ENCODE measurements around the gene EXOC4.

Gene EXOC4

GRCh38 chr7:133517766-133518165 is 264.9 kb downstream of the EXOC4 start:
- no peak for DNase-seq (ENCODE audit: low read depth, low spot score)
- no peak overlapping the region for H3K27ac ChIP-seq

GRCh38 chr7:133518718-133519117 is 265.8 kb downstream of the EXOC4 start:
- DNase-seq (ENCODE audit: low read depth, low spot score): no peak
- no peak overlapping the region for H3K27ac ChIP-seq

DNA sequence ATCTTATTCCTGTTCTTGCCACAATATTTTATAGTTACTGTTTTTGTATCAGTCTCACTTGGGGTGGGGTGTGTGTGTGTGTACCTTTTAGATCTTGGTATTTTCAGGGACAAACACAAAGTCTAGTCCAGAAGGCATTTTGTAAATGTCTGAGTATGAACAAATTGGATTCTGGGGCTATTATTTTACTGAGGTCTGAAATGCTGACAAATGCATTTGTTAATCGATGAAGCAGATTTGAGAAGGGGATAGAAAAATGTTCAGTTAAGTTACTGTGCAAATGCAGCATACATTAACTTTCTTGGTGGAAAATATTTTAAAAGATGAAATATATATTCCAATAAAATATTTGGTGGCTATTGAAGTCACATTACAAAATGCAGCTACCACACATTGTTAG is 267.4 kb downstream of the EXOC4 start:
- H3K27ac ChIP-seq: no peak overlapping the region
- DNase-seq (ENCODE audit: low read depth, low spot score): no peak

DNA sequence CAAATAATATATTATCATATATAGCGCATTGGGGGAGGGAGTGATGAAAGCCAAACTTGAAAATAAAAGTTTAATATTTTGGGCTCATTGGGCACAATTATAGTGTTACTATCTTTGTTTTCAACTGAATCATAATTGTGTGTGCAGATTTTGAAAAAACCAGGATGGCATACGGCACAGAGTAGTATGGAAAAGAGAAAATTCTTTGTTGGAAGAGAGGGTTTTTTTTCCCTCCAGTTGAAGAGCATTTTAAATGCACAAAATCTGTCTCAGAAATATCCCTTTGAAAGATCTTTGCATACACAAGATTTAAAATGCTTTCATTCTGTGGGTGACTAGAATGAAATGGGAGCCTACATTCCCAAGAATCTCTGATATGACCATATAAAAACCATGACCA is 269.6 kb downstream of the EXOC4 start:
- no peak overlapping the region for H3K27ac ChIP-seq
- DNase-seq (ENCODE audit: low read depth, low spot score): no peak

GRCh38 chr7:133528796-133529195 is 275.9 kb downstream of the EXOC4 start:
- no peak for DNase-seq (ENCODE audit: low read depth, low spot score)
- H3K27ac ChIP-seq: no peak overlapping the region

GRCh38 chr7:133529861-133530260 is 277.0 kb downstream of the EXOC4 start:
- no peak overlapping the region for H3K27ac ChIP-seq
- no peak for DNase-seq (ENCODE audit: low read depth, low spot score)

DNA sequence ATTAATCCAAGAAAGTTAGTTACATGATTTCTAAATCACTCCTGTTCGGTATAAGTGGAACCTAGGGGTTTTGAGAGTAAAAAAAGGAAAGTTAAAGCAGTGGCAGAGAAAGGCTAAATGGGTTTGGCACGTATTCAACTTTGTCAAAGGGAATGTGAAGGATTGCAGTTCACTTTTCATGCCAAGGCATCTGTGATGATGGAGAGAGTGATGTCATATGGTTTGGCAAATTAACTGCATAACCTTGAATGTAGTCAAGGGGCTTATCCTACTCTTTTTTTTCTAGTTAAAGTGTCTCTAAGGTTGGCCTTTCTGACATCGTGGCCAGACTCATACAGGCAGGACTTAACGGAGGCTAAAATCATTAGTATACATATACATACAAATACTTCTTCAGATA is 277.8 kb downstream of the EXOC4 start:
- no peak overlapping the region for H3K27ac ChIP-seq
- no peak for DNase-seq (ENCODE audit: low read depth, low spot score)

GRCh38 chr7:133534816-133535215 is 281.9 kb downstream of the EXOC4 start:
- no peak overlapping the region for H3K27ac ChIP-seq
- no peak for DNase-seq (ENCODE audit: low read depth, low spot score)

GRCh38 chr7:133535308-133535707 is 282.4 kb downstream of the EXOC4 start:
- H3K27ac ChIP-seq: no peak overlapping the region

GRCh38 chr7:133536450-133536849 is 283.6 kb downstream of the EXOC4 start:
- no peak overlapping the region for H3K27ac ChIP-seq
- no peak for DNase-seq (ENCODE audit: low read depth, low spot score)

More at GRCh38 chr7:133535308-133535707, 282.4 kb downstream of the EXOC4 start:
- no peak for DNase-seq (ENCODE audit: low read depth, low spot score)

GRCh38 chr7:133539016-133539415 is 286.1 kb downstream of the EXOC4 start:
- no peak overlapping the region for H3K27ac ChIP-seq
- no peak for DNase-seq (ENCODE audit: low read depth, low spot score)

GRCh38 chr7:133540096-133540860 is 287.4 kb downstream of the EXOC4 start:
- H3K27ac ChIP-seq: no peak overlapping the region
- no peak for DNase-seq (ENCODE audit: low read depth, low spot score)

GRCh38 chr7:133542209-133542780 is 289.4 kb downstream of the EXOC4 start:
- DNase-seq (ENCODE audit: low read depth, low spot score): no peak
- H3K27ac ChIP-seq: no peak overlapping the region

DNA sequence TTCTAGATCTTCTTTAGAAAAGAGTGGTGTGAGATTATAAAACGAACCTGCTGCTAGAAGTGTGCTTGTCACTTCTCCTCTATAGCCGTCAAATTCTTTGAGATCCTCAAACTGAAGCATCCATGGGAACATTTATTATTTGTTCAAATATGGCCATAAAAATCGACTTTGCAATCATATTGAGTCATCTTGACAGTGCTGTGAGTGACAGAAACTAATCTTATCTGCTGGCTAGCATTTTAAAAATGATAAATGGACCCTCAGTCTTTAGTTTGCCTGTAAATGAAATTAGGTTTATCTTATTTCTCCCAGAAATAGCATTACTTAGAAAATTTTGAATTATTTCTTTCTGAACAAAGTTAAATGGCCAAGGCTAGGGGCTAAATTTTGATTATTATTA is 290.8 kb downstream of the EXOC4 start:
- DNase-seq (ENCODE audit: low read depth, low spot score): no peak
- H3K27ac ChIP-seq: no peak overlapping the region

DNA sequence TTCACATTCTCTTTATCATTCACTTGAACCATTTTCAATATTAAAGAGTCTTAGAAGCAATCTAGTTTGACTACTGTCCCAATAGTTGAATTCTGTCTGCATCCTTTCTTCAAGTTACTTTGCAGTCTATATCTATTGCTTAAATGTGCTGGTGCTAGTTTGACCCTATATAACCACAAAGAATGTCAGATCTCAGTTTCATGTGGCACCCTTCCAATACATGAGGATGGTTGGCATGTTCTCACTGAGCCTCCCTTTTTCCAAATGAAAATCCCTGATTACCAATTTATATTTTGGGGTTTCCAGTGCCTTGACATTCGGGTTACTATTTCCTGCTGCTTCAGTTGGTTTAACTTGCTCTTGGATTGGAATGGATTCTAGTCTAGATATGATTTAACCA is 292.7 kb downstream of the EXOC4 start:
- DNase-seq (ENCODE audit: low read depth, low spot score): no peak
- no peak overlapping the region for H3K27ac ChIP-seq

GRCh38 chr7:133547981-133548380 is 295.1 kb downstream of the EXOC4 start:
- H3K27ac ChIP-seq: no peak overlapping the region
- DNase-seq (ENCODE audit: low read depth, low spot score): no peak

GRCh38 chr7:133549633-133550032 is 296.8 kb downstream of the EXOC4 start:
- H3K27ac ChIP-seq: no peak overlapping the region
- no peak for DNase-seq (ENCODE audit: low read depth, low spot score)

- no peak overlapping the region for H3K27ac ChIP-seq
- DNase-seq (ENCODE audit: low read depth, low spot score): peak; percentile 10
Measured at GRCh38 chr7:133550145-133550544, 297.3 kb downstream of the EXOC4 start.

DNA sequence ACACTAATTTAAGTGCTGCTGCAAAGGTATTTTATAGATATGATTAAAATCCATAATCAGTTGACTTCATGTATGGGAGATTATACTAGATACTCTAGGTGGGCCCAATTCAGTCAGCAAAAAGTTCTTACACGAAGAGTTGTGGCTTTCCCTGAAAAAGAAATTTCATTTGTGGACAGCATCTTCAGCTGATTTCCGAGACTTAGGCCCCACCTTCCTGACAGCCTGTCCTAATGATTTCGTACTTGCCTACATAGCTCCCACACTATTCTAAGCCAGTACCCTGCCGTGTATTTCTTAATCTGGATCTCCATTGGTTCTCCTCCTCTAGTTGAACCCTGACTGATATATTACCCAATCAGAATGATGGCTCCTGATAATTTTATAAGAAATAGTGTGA is 297.9 kb downstream of the EXOC4 start:
- H3K27ac ChIP-seq: no peak overlapping the region
- DNase-seq (ENCODE audit: low read depth, low spot score): no peak

- H3K27ac ChIP-seq: no peak overlapping the region
- no peak for DNase-seq (ENCODE audit: low read depth, low spot score)
Measured at GRCh38 chr7:133551466-133551865, 298.6 kb downstream of the EXOC4 start.

- H3K27ac ChIP-seq: no peak overlapping the region
- no peak for DNase-seq (ENCODE audit: low read depth, low spot score)
Measured at GRCh38 chr7:133552079-133552478, 299.2 kb downstream of the EXOC4 start.

GRCh38 chr7:133554330-133554729 is 301.5 kb downstream of the EXOC4 start:
- no peak overlapping the region for H3K27ac ChIP-seq
- DNase-seq (ENCODE audit: low read depth, low spot score): no peak

Data from epithelial cell of prostate (primary cell).